Measurements from ENCODE around the gene TAS2R1.

TAS2R1 gene

GRCh38 chr5:9596824-9597223 is 33.3 kb downstream of the TAS2R1 start:
- Histone ChIP-seq H3K36me3 (ENCODE audit: insufficient read depth, low read length) (no peaks in the 10 kb centered on the region), H3F3A (ENCODE audit: low read depth) (no peaks in the 10 kb centered on the region), H3K9me3 (ENCODE audit: insufficient read depth, low read depth, low read length) (no peaks in the 10 kb centered on the region), H3K9me2 (replicated peaks; ENCODE audit: low read depth, low read length) (no peaks in the 10 kb centered on the region), H3K4me1 (ENCODE audit: insufficient read depth, low read length, poor library complexity, severe bottlenecking) (no peaks in the 10 kb centered on the region), H3K79me2 (ENCODE audit: insufficient read depth, low read length) (no peaks in the 10 kb centered on the region), H3K4me3 (ENCODE audit: low read length, poor library complexity, severe bottlenecking) (no peak overlapping the region), H4K20me1 (ENCODE audit: insufficient read depth, low read length, poor library complexity, severe bottlenecking) (no peaks in the 10 kb centered on the region), H3K27me3 (ENCODE audit: insufficient read depth, low read length, poor library complexity, severe bottlenecking) (no peaks in the 10 kb centered on the region), H3K9ac (ENCODE audit: low read depth, low read length, poor library complexity, severe bottlenecking) (no peak overlapping the region), H2AFZ (ENCODE audit: low read length) (no peak overlapping the region), H3K4me2 (ENCODE audit: low read depth, low read length, poor library complexity, severe bottlenecking) (no peak overlapping the region)
- TF ChIP-seq CTCF (conservative IDR thresholded peaks at IDR 0.05; ENCODE audit: low read length) (no peak), EZH2phosphoT487 (IDR thresholded peaks at IDR 0.05; ENCODE audit: borderline replicate concordance) (no peak)

GRCh38 chr5:9596171-9596780 is 33.9 kb downstream of the TAS2R1 start:
- no peak for TF ChIP-seq CTCF (conservative IDR thresholded peaks at IDR 0.05; ENCODE audit: low read length)
- Histone ChIP-seq H3F3A (ENCODE audit: low read depth) (no peaks in the 10 kb centered on the region), H4K20me1 (ENCODE audit: insufficient read depth, low read length, poor library complexity, severe bottlenecking) (no peaks in the 10 kb centered on the region), H2AFZ (ENCODE audit: low read length) (no peak overlapping the region), H3K4me2 (ENCODE audit: low read depth, low read length, poor library complexity, severe bottlenecking) (no peak overlapping the region), H3K4me1 (ENCODE audit: insufficient read depth, low read length, poor library complexity, severe bottlenecking) (no peaks in the 10 kb centered on the region), H3K9me3 (ENCODE audit: insufficient read depth, low read depth, low read length) (no peaks in the 10 kb centered on the region), H3K9me2 (replicated peaks; ENCODE audit: low read depth, low read length) (no peaks in the 10 kb centered on the region), H3K79me2 (ENCODE audit: insufficient read depth, low read length) (no peaks in the 10 kb centered on the region), H3K27me3 (ENCODE audit: insufficient read depth, low read length, poor library complexity, severe bottlenecking) (no peaks in the 10 kb centered on the region), H3K4me3 (ENCODE audit: low read length, poor library complexity, severe bottlenecking) (no peak overlapping the region), H3K36me3 (ENCODE audit: insufficient read depth, low read length) (no peaks in the 10 kb centered on the region), H3K9ac (ENCODE audit: low read depth, low read length, poor library complexity, severe bottlenecking) (no peak overlapping the region)

GRCh38 chr5:9594913-9595312 is 35.2 kb downstream of the TAS2R1 start:
- H3K27me3 ChIP-seq (ENCODE audit: insufficient read depth, low read length, poor library complexity, severe bottlenecking), result no peaks in the 10 kb centered on the region
- H3K79me2 ChIP-seq (ENCODE audit: insufficient read depth, low read length), result no peaks in the 10 kb centered on the region
- TF ChIP-seq CTCF (conservative IDR thresholded peaks at IDR 0.05; ENCODE audit: low read length) (no peak), EZH2phosphoT487 (IDR thresholded peaks at IDR 0.05; ENCODE audit: borderline replicate concordance) (no peak)
- H3K36me3 ChIP-seq (ENCODE audit: insufficient read depth, low read length), result no peaks in the 10 kb centered on the region
- no peaks in the 10 kb centered on the region for H4K20me1 ChIP-seq (ENCODE audit: insufficient read depth, low read length, poor library complexity, severe bottlenecking)
- H3F3A ChIP-seq (ENCODE audit: low read depth), result no peaks in the 10 kb centered on the region
- no peaks in the 10 kb centered on the region for H3K4me1 ChIP-seq (ENCODE audit: insufficient read depth, low read length, poor library complexity, severe bottlenecking)
- H2AFZ ChIP-seq (ENCODE audit: low read length), result no peak overlapping the region
- no peak overlapping the region for H3K4me2 ChIP-seq (ENCODE audit: low read depth, low read length, poor library complexity, severe bottlenecking)
- H3K9ac ChIP-seq (ENCODE audit: low read depth, low read length, poor library complexity, severe bottlenecking), result no peak overlapping the region
- no peaks in the 10 kb centered on the region for H3K9me2 ChIP-seq (replicated peaks; ENCODE audit: low read depth, low read length)
- H3K9me3 ChIP-seq (ENCODE audit: insufficient read depth, low read depth, low read length), result no peaks in the 10 kb centered on the region
- H3K4me3 ChIP-seq (ENCODE audit: low read length, poor library complexity, severe bottlenecking), result no peak overlapping the region

Measured in Loucy (cell line).